Left lung (tissue), 10 donors: Measurements from ENCODE around the gene ZBTB21. TPM values are rescaled to one million over a fixed set of nuclear protein-coding genes. Genes with fewer than 3 reads are reported as not detected.

Experiments
- ATAC-seq: fragments of 200-7000 bp; cut with Tn5 transposase; one replicate; pipeline ENCODE4 v1.9.1; 2020; ENCODE audit warnings: moderate library complexity
- DNase-seq, 4 donors: peaks; one replicate each; pipeline ENCODE4 v3.0.0-alpha.2; 2013 to 2020
- H3K27ac ChIP-seq, 2 donors: fragments of 200-600 bp; sonication (generic) in 1 of 2; one replicate each; pipeline versions ENCODE4 v1.5.0 to v1.8.0; 2020 to 2021
- H3K27me3 ChIP-seq, 2 donors: fragments of 200-600 bp; sonication (generic) in 1 of 2; one replicate each; pipeline versions ENCODE4 v1.5.0 to v1.8.0; 2020 to 2021
- H3K36me3 ChIP-seq, 2 donors: fragments of 200-600 bp; sonication (generic) in 1 of 2; one replicate each; pipeline versions ENCODE4 v1.5.0 to v1.8.0; 2020 to 2021
- H3K4me1 ChIP-seq, 2 donors: fragments of 200-600 bp; one replicate each; pipeline ENCODE4 v1.8.0; 2021
- H3K4me3 ChIP-seq, 2 donors: fragments of 200-600 bp; sonication (generic) in 1 of 2; one replicate each; pipeline versions ENCODE4 v1.5.0 to v1.8.0; 2020 to 2021; ENCODE audit warnings: mild to moderate bottlenecking in 1 of 2
- H3K9me3 ChIP-seq, 2 donors: fragments of 200-600 bp; sonication (generic) in 1 of 2; one replicate each; pipeline versions ENCODE4 v1.5.0 to v1.8.0; 2020 to 2021
- CTCF ChIP-seq, 2 donors: fragments of 200-600 bp; sonication (generic) in 1 of 2; IDR thresholded peaks; one replicate each; pipeline versions ENCODE4 v1.5.0 to v1.8.0; 2021; ENCODE audit warnings: antibody characterized with exemption in 2 of 2
- intact Hi-C, 2 donors: fragments of 100-400 bp; cut with DNase I; formaldehyde crosslinking; loops; one replicate each; pipeline versions ENCODE4 v1.11.2 to v1.14.2; 2022
- polyA plus RNA-seq, 6 donors: library from polyadenylated mRNA; unstranded; fragments of 120-200 nt; gene quantifications; one replicate each; pipeline ENCODE4 v1.2.1, GENCODE V29; 2013; ENCODE audit not compliant: insufficient read length in 6 of 6
- total RNA-seq, 2 donors: library from RNA; stranded (reverse); fragmentation: NEBNext Ultra II Directional; extraction: Animal tissue kit (Norgen Biotek cat#: 25700); gene quantifications; one replicate each; pipeline ENCODE4 v1.2.1, GENCODE V29; 2021
- donor health status: DM: no; HTN: yes; CAD: no.
- donor health status: DM: no; HTN: no; CAD: no.

ZBTB21 gene
- total and polyA plus RNA-seq, 8 donors, result 9.2 to 13.9 (median 10.7) TPM

- peak; percentile 29 for ATAC-seq
- Histone ChIP-seq H3K27ac (peak overlapping the region in 1 of 2 donors; percentile 8), H3K9me3 (no peaks in the 10 kb centered on the region), H3K27me3 (peaks cover 0 to 4% of the 10 kb centered on the region in 2 donors), H3K36me3 (no peaks in the 10 kb centered on the region), H3K4me1 (peaks cover 6 to 13% of the 10 kb centered on the region in 2 donors), H3K4me3 (no peak overlapping the region)
- TF ChIP-seq CTCF (IDR thresholded peaks at IDR 0.05), result no peak
- intact Hi-C loops, result no loop called here
- peak in 3 of 4 donors; percentile 58 to 88 (median 77) for DNase-seq
These were observed 52.0 kb downstream of the ZBTB21 start for GRCh38 chr21:41957991-41958766.

GRCh38 chr21:41956926-41957729 is 53.0 kb downstream of the ZBTB21 start:
- Histone ChIP-seq H3K36me3 (no peaks in the 10 kb centered on the region), H3K9me3 (no peaks in the 10 kb centered on the region), H3K4me3 (no peak overlapping the region), H3K4me1 (peaks cover 17 to 22% of the 10 kb centered on the region in 2 donors), H3K27ac (peak overlapping the region in 1 of 2 donors; percentile 21), H3K27me3 (peaks cover 0 to 12% of the 10 kb centered on the region in 2 donors)
- TF ChIP-seq CTCF (IDR thresholded peaks at IDR 0.05), result no peak
- intact Hi-C loops, result no loop called here
- no peak for DNase-seq
- ATAC-seq, result no peak

- ATAC-seq (no peak), DNase-seq (no peak)
- intact Hi-C loops, result no loop called here
These were observed 54.6 kb downstream of the ZBTB21 start for GRCh38 chr21:41955516-41955915.

GRCh38 chr21:41954654-41955499 is 55.3 kb downstream of the ZBTB21 start:
- H3K27me3 ChIP-seq, result peaks cover 0 to 12% of the 10 kb centered on the region in 2 donors
- H3K4me3 ChIP-seq, result no peak overlapping the region
- no peaks in the 10 kb centered on the region for H3K36me3 ChIP-seq
- DNase-seq (no peak), ATAC-seq (no peak)
- H3K9me3 ChIP-seq, result no peaks in the 10 kb centered on the region
- intact Hi-C loops, result no loop called here
- no peak overlapping the region for H3K27ac ChIP-seq
- TF ChIP-seq CTCF (IDR thresholded peaks at IDR 0.05), result no peak
- peaks cover 22 to 27% of the 10 kb centered on the region in 2 donors for H3K4me1 ChIP-seq

More at GRCh38 chr21:41955516-41955915, 54.6 kb downstream of the ZBTB21 start:
- peaks cover 0 to 12% of the 10 kb centered on the region in 2 donors for H3K27me3 ChIP-seq
- H3K36me3 ChIP-seq, result no peaks in the 10 kb centered on the region
- TF ChIP-seq CTCF (IDR thresholded peaks at IDR 0.05), result no peak
- no peaks in the 10 kb centered on the region for H3K9me3 ChIP-seq
- H3K4me1 ChIP-seq, result peaks cover 22 to 27% of the 10 kb centered on the region in 2 donors
- H3K4me3 ChIP-seq, result no peak overlapping the region
- H3K27ac ChIP-seq, result no peak overlapping the region
